ENCODE results near the gene AGAP1. TPM values are rescaled to one million over a fixed set of nuclear protein-coding genes. Genes with fewer than 3 reads are reported as not detected.

The AGAP1 gene
- total RNA-seq, 6 experiments from 2014 or later: 8.1 to 11.2 (median 9.8) TPM

- no peaks in the 10 kb centered on the region for H3K36me3 ChIP-seq
- no peaks in the 10 kb centered on the region for H3K27me3 ChIP-seq
- H3K27ac ChIP-seq: no peak overlapping the region
- WGBS (ENCODE audit: insufficient coverage, low coverage, low lambda C conversion rate, missing lambda C conversion rate): 76% methylated on average over 3 of the region's 5 CpGs
- no peak overlapping the region for H3K4me3 ChIP-seq
- no peak for DNase-seq
- no peaks in the 10 kb centered on the region for H3K4me1 ChIP-seq
- TF ChIP-seq POLR2A (IDR thresholded peaks at IDR 0.05) (no peak), CTCF (IDR thresholded peaks at IDR 0.05) (no peak)
- intact Hi-C loops (cut with DNase I): no loop called here
- no peaks in the 10 kb centered on the region for H3K9me3 ChIP-seq
- no peak for ATAC-seq
Observed at GRCh38 chr2:235996419-235996818, 502.6 kb downstream of the AGAP1 start.

GRCh38 chr2:235999011-235999410, 505.2 kb downstream of the AGAP1 start:
- DNase-seq (no peak), ATAC-seq (no peak)
- Histone ChIP-seq H3K36me3 (no peaks in the 10 kb centered on the region), H3K27me3 (no peaks in the 10 kb centered on the region), H3K27ac (no peak overlapping the region), H3K4me1 (no peaks in the 10 kb centered on the region), H3K9me3 (no peaks in the 10 kb centered on the region), H3K4me3 (no peak overlapping the region)
- WGBS (ENCODE audit: insufficient coverage, low coverage, low lambda C conversion rate, missing lambda C conversion rate): 96% methylated on average over 2 of the region's 2 CpGs
- TF ChIP-seq CTCF (IDR thresholded peaks at IDR 0.05): no peak
- TF ChIP-seq POLR2A (IDR thresholded peaks at IDR 0.05): no peak
- intact Hi-C loops (cut with DNase I): no loop called here

- 73% methylated on average over 10 of the region's 20 CpGs for WGBS (ENCODE audit: insufficient coverage, low coverage, low lambda C conversion rate, missing lambda C conversion rate)
- Histone ChIP-seq H3K4me3 (no peak overlapping the region), H3K9me3 (no peaks in the 10 kb centered on the region), H3K27me3 (no peaks in the 10 kb centered on the region), H3K36me3 (no peaks in the 10 kb centered on the region), H3K4me1 (no peaks in the 10 kb centered on the region), H3K27ac (peak overlapping the region in 1 of 3 donors; percentile 40)
- TF ChIP-seq POLR2A (IDR thresholded peaks at IDR 0.05) (no peak), CTCF (IDR thresholded peaks at IDR 0.05) (no peak)
- DNase-seq: no peak
- intact Hi-C loops (cut with DNase I): no loop called here
- peak; percentile 54 to 76 (median 66) for ATAC-seq
Observed at GRCh38 chr2:236001166-236001828, 507.5 kb downstream of the AGAP1 start.

GRCh38 chr2:236001854-236002253, 508.0 kb downstream of the AGAP1 start:
- Histone ChIP-seq H3K4me1 (no peaks in the 10 kb centered on the region), H3K4me3 (no peak overlapping the region), H3K27me3 (no peaks in the 10 kb centered on the region), H3K9me3 (no peaks in the 10 kb centered on the region), H3K36me3 (no peaks in the 10 kb centered on the region), H3K27ac (peak overlapping the region in 1 of 3 donors; percentile 40)
- intact Hi-C loops (cut with DNase I): no loop called here
- 100% methylated on average over 4 of the region's 8 CpGs for WGBS (ENCODE audit: insufficient coverage, low coverage, low lambda C conversion rate, missing lambda C conversion rate)
- DNase-seq: no peak
- TF ChIP-seq CTCF (IDR thresholded peaks at IDR 0.05): no peak
- TF ChIP-seq POLR2A (IDR thresholded peaks at IDR 0.05): no peak
- ATAC-seq: peak in 3 of 4 donors; percentile 37 to 55 (median 52)

Measured in right lobe of liver (tissue), 6 donors.